KG1 (cell line): ENCODE data around the gene CPHXL.

Source experiments
- DNase-seq: peaks from one replicate; lab custom pipeline; 2025; lab: John Stamatoyannopoulos, UW

CPHXL gene

DNA sequence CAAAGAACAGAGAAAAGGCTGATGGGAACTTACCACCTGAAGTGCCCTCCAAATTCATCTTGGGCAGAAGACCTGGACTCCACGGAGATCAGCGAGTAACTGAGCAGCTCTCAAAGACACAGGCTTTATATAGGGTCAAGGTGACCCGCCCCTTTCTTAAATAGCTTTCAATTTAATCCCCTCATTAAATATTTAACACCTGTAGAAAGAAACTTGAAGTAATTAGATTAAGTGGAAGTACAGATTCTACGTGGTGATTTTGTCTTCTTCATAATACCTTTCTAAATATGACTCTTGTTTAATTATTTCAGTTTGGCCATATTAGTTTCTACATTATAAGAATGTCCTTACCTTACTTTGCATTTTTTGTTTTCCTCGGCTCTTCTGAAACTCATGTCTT lies 24.9 kb downstream of the CPHXL start, which contains the start of gene DUXB:
Gene DUXB, minus strand, starts transcription at position 101 of the 400 bp plus-strand sequence. Its CDS starts 43 bp downstream, at position 58.
- DNase-seq, result no peak

DNA sequence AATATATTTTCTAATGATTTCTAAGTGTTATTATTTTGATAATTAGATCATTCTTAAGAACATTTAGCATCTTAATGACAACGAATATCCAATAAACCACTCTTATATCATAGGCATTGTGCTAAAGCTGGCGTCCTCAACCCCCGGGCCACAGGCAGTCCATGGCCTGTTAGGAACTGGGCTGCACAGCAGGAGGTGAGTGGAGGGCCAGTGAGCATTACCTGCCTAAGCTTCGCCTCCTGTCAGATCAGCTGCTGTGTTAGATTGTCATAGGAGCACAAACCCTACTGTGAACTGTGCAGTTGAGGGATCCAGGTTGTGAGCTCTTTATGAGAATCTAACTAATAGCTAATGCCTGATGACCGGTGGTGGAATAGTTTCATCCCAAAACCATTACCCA lies 28.7 kb downstream of the CPHXL start:
- no peak for DNase-seq

GRCh38 chr16:75695708-75696107 lies 30.6 kb downstream of the CPHXL start:
- no peak for DNase-seq

- no peak for DNase-seq
Observed at GRCh38 chr16:75687361-75687760, 38.9 kb downstream of the CPHXL start.

GRCh38 chr16:75682308-75682707 lies 44.0 kb downstream of the CPHXL start:
- DNase-seq, result no peak

DNA sequence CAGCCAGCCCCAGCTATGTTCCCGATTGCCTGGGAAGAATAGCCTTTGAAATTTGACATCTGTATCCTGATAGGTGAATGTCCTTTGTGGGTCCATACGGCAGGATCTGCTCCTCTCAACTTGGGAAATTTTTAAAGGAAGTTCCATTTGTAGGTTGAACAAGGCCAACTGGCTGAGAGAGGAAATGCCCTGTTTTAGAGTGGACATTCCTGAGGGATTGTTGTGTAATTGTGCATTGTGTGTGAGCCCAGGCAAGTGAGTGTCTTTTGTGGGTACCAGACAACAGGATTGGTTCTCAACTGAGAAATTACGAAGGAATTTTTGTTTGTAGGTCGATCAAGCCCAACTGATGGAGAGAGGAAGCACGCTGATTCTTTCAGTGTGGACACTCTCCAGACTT lies 46.9 kb downstream of the CPHXL start:
- DNase-seq, result no peak

GRCh38 chr16:75676909-75677308 lies 49.4 kb downstream of the CPHXL start, which contains the start of gene CPHXL2:
Gene CPHXL2, minus strand, starts transcription at chr16:75677009. Its CDS starts 10 bp downstream, at chr16:75676999.
- no peak for DNase-seq

DNA sequence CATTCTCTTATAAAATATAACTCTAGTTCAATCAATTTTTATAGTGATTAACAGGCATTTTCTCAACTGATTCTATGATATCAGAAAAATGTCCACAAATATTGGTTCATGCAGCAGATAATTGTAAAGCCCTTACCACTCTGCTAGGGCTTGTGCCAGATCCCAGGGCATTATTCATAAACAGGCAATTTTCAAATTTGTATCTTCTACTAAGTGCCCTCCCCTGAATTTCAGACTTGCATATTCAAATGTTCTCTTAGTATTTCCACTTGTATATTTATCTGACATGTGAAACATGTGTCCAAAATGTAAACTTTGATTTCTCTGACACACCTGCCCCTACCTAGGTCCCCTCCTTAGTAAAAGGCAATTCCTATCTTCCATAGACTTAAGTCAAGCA lies 58.8 kb downstream of the CPHXL start:
- no peak for DNase-seq
